ENCODE data around the gene TENM3. TPM values are rescaled to one million over a fixed set of nuclear protein-coding genes. Genes with fewer than 3 reads are reported as not detected.

The TENM3 gene
- total RNA-seq, 4 donors from 2014 or later: 0.18 to 9.4 (median 1.5) TPM

GRCh38 chr4:182575225-182575624 lies 332.0 kb downstream of the TENM3 start:
- no peak overlapping the region for H3K4me3 ChIP-seq
- no peak for TF ChIP-seq POLR2A (IDR thresholded peaks at IDR 0.05)
- TF ChIP-seq CTCF (IDR thresholded peaks at IDR 0.05): no peak
- H3K9me3 ChIP-seq: no peaks in the 10 kb centered on the region
- no peak for DNase-seq
- H3K27ac ChIP-seq: no peak overlapping the region
- no peaks in the 10 kb centered on the region for H3K27me3 ChIP-seq
- no peaks in the 10 kb centered on the region for H3K36me3 ChIP-seq
- no peaks in the 10 kb centered on the region for H3K4me1 ChIP-seq

DNA sequence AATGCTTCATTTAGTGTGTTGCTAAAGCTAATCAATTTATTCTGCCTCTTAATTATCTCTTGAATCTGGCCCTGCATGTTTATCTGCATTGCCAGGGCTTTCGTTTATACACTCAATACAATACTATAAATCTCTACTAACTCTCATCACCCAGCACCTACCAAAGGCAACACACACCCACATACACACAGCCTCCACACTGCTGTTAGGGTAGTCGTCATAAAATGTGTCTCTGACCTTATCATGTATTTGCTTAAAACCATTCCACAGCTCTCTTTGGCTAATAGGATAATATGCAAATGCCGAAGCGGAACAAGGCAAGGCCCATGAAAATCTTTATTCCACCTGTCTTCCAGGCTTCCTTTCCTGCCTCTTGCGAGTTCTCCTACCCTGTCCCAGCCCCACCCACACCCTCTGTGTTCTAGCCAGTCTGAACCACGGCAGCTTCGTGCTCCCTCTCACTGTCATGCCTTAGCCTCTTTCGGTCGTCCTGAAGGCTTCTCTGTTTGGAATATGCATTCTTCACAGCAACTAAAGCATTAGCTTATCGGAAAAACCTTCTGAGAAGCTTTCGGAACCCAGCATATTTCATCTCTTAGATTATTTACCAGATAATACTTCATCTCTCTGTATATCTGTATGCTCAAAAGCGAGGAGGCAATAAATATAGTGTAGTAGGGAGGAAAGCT lies 333.5 kb downstream of the TENM3 start:
- Histone ChIP-seq H3K9me3 (no peaks in the 10 kb centered on the region), H3K27ac (no peak overlapping the region), H3K4me3 (no peak overlapping the region), H3K36me3 (no peaks in the 10 kb centered on the region), H3K27me3 (no peaks in the 10 kb centered on the region), H3K4me1 (no peaks in the 10 kb centered on the region)
- no peak for TF ChIP-seq CTCF (IDR thresholded peaks at IDR 0.05)
- no peak for TF ChIP-seq POLR2A (IDR thresholded peaks at IDR 0.05)
- no peak for DNase-seq

DNA sequence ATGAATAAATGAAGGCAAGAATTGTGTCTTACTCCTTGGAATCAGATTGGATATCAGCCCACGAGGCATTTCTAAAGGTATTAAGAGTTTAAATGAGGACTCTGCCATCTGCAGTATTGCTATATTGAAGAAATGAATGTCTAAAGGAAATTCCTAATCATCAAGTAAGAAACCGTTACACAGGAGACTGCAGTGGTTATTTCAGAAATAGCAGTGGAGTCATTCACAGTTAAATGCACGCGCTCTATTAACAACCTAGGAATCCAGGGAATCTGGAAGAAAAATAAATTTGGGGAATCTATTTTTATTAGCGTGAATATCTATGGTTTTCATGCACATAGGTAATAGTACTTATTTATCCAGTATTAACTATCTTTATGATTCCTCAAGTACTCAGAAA lies 334.2 kb downstream of the TENM3 start:
- Histone ChIP-seq H3K9me3 (no peaks in the 10 kb centered on the region), H3K4me1 (no peaks in the 10 kb centered on the region), H3K4me3 (no peak overlapping the region), H3K27ac (no peak overlapping the region), H3K27me3 (no peaks in the 10 kb centered on the region), H3K36me3 (no peaks in the 10 kb centered on the region)
- no peak for TF ChIP-seq CTCF (IDR thresholded peaks at IDR 0.05)
- TF ChIP-seq POLR2A (IDR thresholded peaks at IDR 0.05): no peak
- no peak for DNase-seq

DNA sequence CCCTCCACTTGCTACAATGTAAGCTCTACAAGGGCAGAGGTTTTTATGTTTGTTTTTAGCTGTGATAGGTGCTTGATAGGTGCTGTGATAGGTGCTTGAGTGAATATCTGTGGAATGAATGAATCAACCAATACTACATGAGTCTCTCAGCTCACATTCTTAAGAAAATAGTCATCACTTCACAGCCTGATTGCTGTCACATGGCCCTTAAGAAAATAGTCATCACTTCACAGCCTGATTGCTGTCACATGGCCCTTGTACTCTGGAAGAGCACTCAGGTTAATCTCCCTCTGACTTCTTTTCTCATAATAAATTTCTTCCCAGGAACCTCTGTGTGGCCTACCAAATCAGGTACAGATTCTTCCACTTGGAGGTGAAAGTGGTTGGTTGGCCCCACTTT lies 335.2 kb downstream of the TENM3 start:
- DNase-seq: no peak
- no peaks in the 10 kb centered on the region for H3K27me3 ChIP-seq
- no peak overlapping the region for H3K27ac ChIP-seq
- H3K9me3 ChIP-seq: no peaks in the 10 kb centered on the region
- no peak overlapping the region for H3K4me3 ChIP-seq
- no peaks in the 10 kb centered on the region for H3K4me1 ChIP-seq
- TF ChIP-seq POLR2A (IDR thresholded peaks at IDR 0.05): no peak
- no peak for TF ChIP-seq CTCF (IDR thresholded peaks at IDR 0.05)
- no peaks in the 10 kb centered on the region for H3K36me3 ChIP-seq

DNA sequence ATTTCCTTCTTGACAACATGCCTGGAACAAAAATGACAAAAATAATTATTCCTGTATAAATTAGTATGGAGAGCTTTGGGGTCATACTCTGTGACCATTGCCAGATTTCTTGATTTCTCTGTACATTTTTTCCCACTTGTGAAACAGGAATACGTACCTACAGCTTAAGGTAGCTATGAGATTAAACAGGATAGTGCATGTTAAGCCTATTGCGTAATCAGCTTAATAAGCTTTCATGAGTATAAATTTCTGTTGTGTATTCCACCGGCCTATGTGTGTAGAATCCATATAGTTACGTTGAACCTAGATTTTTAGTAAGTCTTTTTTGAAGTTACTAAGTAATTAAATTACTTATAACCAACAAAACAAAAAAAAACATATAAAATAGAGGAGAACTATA lies 339.0 kb downstream of the TENM3 start:
- Histone ChIP-seq H3K36me3 (no peaks in the 10 kb centered on the region), H3K9me3 (no peaks in the 10 kb centered on the region), H3K27ac (no peak overlapping the region), H3K27me3 (no peaks in the 10 kb centered on the region), H3K4me1 (no peaks in the 10 kb centered on the region), H3K4me3 (no peak overlapping the region)
- TF ChIP-seq CTCF (IDR thresholded peaks at IDR 0.05): no peak
- TF ChIP-seq POLR2A (IDR thresholded peaks at IDR 0.05): no peak
- DNase-seq: no peak

Data from Peyer's patch (tissue), 4 donors.